ENCODE data around the gene C5orf47. TPM values are rescaled to one million over a fixed set of nuclear protein-coding genes. Genes with fewer than 3 reads are reported as not detected.

The C5orf47 gene
- total and polyA plus RNA-seq, 4 donors = 0.08 TPM; not detected in 3

DNA sequence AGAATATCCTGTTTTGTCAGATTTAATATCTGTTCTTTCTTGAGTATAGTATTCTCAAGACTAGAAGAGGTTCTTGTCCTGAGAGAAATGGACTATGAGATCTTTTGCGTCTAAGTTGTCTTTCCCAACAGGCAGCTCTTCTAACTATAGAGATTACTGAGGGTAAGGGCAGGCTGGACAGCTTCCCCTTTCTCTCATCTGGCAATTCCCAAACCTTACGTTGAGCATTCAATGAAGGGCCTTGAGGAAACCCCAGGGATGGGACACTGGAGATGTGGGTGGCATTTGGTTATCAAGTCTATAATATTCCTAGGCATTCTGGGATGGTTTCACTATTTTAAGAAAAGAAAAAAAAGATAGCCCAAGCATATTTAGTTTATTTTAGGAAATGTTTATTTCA lies 28.0 kb upstream of the C5orf47 start:
- H3K4me3 ChIP-seq (ENCODE audit: low read depth in 1 of 3, low read length in 3 of 3) = no peak overlapping the region
- WGBS = 90% methylated on average over 2 of the region's 2 CpGs
- no peaks in the 10 kb centered on the region for H3K27me3 ChIP-seq (ENCODE audit: control insufficient read depth in 4 of 4, insufficient read depth in 4 of 4, low read length in 3 of 4)
- H3K27ac ChIP-seq (ENCODE audit: low read depth in 1 of 2, low read length in 2 of 2) = no peak overlapping the region
- no peak overlapping the region for H3K9ac ChIP-seq (ENCODE audit: low read depth in 1 of 2, low read length in 2 of 2)
- no peaks in the 10 kb centered on the region for H3K9me3 ChIP-seq (ENCODE audit: control insufficient read depth in 4 of 4, low read length in 3 of 4)
- H3K36me3 ChIP-seq (ENCODE audit: control insufficient read depth in 4 of 4, insufficient read depth in 3 of 4, low read depth in 1 of 4, low read length in 3 of 4) = peaks cover 2 to 20% (median 9%) of the 10 kb centered on the region in 4 donors
- H3K4me1 ChIP-seq (ENCODE audit: control insufficient read depth in 4 of 4, insufficient read depth in 4 of 4, low read length in 3 of 4) = peaks cover 0 to 1% (median 0%) of the 10 kb centered on the region in 4 donors
- no peak for DNase-seq (ENCODE audit: low spot score)
- TF ChIP-seq HNF4G (IDR thresholded peaks at IDR 0.05) = no peak
- TF ChIP-seq GABPA (IDR thresholded peaks at IDR 0.05 in 1 of 2, conservative IDR thresholded peaks at IDR 0.05 in 1 of 2) = no peak
- TF ChIP-seq, protein P1, sequence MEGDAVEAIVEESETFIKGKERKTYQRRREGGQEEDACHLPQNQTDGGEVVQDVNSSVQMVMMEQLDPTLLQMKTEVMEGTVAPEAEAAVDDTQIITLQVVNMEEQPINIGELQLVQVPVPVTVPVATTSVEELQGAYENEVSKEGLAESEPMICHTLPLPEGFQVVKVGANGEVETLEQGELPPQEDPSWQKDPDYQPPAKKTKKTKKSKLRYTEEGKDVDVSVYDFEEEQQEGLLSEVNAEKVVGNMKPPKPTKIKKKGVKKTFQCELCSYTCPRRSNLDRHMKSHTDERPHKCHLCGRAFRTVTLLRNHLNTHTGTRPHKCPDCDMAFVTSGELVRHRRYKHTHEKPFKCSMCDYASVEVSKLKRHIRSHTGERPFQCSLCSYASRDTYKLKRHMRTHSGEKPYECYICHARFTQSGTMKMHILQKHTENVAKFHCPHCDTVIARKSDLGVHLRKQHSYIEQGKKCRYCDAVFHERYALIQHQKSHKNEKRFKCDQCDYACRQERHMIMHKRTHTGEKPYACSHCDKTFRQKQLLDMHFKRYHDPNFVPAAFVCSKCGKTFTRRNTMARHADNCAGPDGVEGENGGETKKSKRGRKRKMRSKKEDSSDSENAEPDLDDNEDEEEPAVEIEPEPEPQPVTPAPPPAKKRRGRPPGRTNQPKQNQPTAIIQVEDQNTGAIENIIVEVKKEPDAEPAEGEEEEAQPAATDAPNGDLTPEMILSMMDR (IDR thresholded peaks at IDR 0.05; ENCODE audit: low read depth, low read length, missing input control) = no peak
- TF ChIP-seq JUND (IDR thresholded peaks at IDR 0.05) = no peak
- no peak for TF ChIP-seq FOXA1 (IDR thresholded peaks at IDR 0.05)
- TF ChIP-seq YY1 (IDR thresholded peaks at IDR 0.05) = no peak
- TF ChIP-seq, protein P2, sequence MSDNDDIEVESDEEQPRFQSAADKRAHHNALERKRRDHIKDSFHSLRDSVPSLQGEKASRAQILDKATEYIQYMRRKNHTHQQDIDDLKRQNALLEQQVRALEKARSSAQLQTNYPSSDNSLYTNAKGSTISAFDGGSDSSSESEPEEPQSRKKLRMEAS (IDR thresholded peaks at IDR 0.05) = no peak

DNA sequence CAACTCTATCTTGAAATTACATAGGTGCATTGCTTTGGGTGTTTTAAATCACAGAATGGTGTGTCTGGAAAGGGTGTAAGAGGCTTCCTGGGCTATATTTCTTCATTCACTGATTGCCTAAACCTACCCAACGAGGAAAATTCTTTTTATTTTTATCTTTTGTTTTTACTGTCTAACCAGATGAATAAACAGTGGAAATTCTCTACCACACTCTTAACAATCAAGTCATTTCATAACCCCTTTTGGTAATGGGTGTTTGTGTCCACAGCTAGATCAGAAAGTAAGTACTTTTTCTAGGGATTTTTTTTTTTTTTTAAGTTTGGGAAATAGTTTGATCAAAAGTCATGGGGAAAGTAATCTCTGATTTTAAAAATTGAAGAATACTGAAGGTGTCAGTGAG lies 27.6 kb upstream of the C5orf47 start:
- no peak for TF ChIP-seq FOXA2 (IDR thresholded peaks at IDR 0.05)
- TF ChIP-seq, protein P2 (IDR thresholded peaks at IDR 0.05) = no peak
- TF ChIP-seq, protein P3, sequence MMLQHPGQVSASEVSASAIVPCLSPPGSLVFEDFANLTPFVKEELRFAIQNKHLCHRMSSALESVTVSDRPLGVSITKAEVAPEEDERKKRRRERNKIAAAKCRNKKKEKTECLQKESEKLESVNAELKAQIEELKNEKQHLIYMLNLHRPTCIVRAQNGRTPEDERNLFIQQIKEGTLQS (IDR thresholded peaks at IDR 0.05) = no peak
- TF ChIP-seq FOXA1 (IDR thresholded peaks at IDR 0.05) = no peak
- TF ChIP-seq, protein P4, sequence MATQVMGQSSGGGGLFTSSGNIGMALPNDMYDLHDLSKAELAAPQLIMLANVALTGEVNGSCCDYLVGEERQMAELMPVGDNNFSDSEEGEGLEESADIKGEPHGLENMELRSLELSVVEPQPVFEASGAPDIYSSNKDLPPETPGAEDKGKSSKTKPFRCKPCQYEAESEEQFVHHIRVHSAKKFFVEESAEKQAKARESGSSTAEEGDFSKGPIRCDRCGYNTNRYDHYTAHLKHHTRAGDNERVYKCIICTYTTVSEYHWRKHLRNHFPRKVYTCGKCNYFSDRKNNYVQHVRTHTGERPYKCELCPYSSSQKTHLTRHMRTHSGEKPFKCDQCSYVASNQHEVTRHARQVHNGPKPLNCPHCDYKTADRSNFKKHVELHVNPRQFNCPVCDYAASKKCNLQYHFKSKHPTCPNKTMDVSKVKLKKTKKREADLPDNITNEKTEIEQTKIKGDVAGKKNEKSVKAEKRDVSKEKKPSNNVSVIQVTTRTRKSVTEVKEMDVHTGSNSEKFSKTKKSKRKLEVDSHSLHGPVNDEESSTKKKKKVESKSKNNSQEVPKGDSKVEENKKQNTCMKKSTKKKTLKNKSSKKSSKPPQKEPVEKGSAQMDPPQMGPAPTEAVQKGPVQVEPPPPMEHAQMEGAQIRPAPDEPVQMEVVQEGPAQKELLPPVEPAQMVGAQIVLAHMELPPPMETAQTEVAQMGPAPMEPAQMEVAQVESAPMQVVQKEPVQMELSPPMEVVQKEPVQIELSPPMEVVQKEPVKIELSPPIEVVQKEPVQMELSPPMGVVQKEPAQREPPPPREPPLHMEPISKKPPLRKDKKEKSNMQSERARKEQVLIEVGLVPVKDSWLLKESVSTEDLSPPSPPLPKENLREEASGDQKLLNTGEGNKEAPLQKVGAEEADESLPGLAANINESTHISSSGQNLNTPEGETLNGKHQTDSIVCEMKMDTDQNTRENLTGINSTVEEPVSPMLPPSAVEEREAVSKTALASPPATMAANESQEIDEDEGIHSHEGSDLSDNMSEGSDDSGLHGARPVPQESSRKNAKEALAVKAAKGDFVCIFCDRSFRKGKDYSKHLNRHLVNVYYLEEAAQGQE (IDR thresholded peaks at IDR 0.05) = no peak
- no peak for TF ChIP-seq EGR1 (IDR thresholded peaks at IDR 0.05; ENCODE audit: low read depth in 2 of 2)
- no peak for TF ChIP-seq YY1 (IDR thresholded peaks at IDR 0.05)
- no peak for TF ChIP-seq NR2F2 (IDR thresholded peaks at IDR 0.05)
- TF ChIP-seq, protein P5, sequence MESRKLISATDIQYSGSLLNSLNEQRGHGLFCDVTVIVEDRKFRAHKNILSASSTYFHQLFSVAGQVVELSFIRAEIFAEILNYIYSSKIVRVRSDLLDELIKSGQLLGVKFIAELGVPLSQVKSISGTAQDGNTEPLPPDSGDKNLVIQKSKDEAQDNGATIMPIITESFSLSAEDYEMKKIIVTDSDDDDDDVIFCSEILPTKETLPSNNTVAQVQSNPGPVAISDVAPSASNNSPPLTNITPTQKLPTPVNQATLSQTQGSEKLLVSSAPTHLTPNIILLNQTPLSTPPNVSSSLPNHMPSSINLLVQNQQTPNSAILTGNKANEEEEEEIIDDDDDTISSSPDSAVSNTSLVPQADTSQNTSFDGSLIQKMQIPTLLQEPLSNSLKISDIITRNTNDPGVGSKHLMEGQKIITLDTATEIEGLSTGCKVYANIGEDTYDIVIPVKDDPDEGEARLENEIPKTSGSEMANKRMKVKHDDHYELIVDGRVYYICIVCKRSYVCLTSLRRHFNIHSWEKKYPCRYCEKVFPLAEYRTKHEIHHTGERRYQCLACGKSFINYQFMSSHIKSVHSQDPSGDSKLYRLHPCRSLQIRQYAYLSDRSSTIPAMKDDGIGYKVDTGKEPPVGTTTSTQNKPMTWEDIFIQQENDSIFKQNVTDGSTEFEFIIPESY (IDR thresholded peaks at IDR 0.05) = no peak
- no peak for TF ChIP-seq RXRA (IDR thresholded peaks at IDR 0.05)
- no peak overlapping the region for H3K9ac ChIP-seq (ENCODE audit: low read depth in 1 of 2, low read length in 2 of 2)
- H3K27ac ChIP-seq (ENCODE audit: low read depth in 1 of 2, low read length in 2 of 2) = no peak overlapping the region
- H3K4me1 ChIP-seq (ENCODE audit: control insufficient read depth in 4 of 4, insufficient read depth in 4 of 4, low read length in 3 of 4) = peaks cover 0 to 1% (median 0%) of the 10 kb centered on the region in 4 donors
- no peak for DNase-seq (ENCODE audit: low spot score)
- peaks cover 0 to 18% (median 7%) of the 10 kb centered on the region in 4 donors for H3K36me3 ChIP-seq (ENCODE audit: control insufficient read depth in 4 of 4, insufficient read depth in 3 of 4, low read depth in 1 of 4, low read length in 3 of 4)
- no peak overlapping the region for H3K4me3 ChIP-seq (ENCODE audit: low read depth in 1 of 3, low read length in 3 of 3)
- no peaks in the 10 kb centered on the region for H3K9me3 ChIP-seq (ENCODE audit: control insufficient read depth in 4 of 4, low read length in 3 of 4)
- 27% methylated on average over 1 of the region's 1 CpG for WGBS
- no peaks in the 10 kb centered on the region for H3K27me3 ChIP-seq (ENCODE audit: control insufficient read depth in 4 of 4, insufficient read depth in 4 of 4, low read length in 3 of 4)

Data from liver (tissue), 9 donors.